ENCODE results near the gene LRRC55.

DNA sequence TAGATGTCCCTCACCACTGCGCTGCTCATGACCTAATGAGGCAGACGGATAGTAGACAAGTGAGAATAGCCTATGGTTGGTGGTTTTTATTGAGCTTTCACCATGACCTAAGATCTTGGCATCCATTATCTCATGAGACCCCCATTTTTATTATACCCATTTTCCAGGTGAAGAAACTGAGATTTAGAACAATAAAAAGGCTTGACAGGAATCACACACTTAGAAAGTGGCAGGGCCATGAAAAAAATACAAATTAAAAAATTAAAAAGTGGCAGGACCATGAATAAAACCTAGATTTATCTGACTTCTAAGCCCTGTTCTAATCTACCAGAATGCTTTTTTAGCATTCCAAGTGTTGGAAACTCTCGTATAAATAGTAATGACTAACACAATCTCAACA is 1.1 kb downstream of the LRRC55 start:
- TF ChIP-seq, protein P1, sequence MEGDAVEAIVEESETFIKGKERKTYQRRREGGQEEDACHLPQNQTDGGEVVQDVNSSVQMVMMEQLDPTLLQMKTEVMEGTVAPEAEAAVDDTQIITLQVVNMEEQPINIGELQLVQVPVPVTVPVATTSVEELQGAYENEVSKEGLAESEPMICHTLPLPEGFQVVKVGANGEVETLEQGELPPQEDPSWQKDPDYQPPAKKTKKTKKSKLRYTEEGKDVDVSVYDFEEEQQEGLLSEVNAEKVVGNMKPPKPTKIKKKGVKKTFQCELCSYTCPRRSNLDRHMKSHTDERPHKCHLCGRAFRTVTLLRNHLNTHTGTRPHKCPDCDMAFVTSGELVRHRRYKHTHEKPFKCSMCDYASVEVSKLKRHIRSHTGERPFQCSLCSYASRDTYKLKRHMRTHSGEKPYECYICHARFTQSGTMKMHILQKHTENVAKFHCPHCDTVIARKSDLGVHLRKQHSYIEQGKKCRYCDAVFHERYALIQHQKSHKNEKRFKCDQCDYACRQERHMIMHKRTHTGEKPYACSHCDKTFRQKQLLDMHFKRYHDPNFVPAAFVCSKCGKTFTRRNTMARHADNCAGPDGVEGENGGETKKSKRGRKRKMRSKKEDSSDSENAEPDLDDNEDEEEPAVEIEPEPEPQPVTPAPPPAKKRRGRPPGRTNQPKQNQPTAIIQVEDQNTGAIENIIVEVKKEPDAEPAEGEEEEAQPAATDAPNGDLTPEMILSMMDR (IDR thresholded peaks at IDR 0.05; ENCODE audit: low read length): no peak
- TF ChIP-seq EZH2phosphoT487 (IDR thresholded peaks at IDR 0.05; ENCODE audit: low read length): no peak

Data from MM.1S (cell line).